VCaP (cell line): ENCODE measurements around the gene RPE65.

Experiments
- H3K27ac ChIP-seq: fragments of 450-650 bp; 2 replicates; pipeline ENCODE4 v1.5.1; 2017
- TF ChIP-seq, protein P1 (sequence below): fragments of 450-650 bp; conservative IDR thresholded peaks from 2 replicates; pipeline ENCODE4 v1.5.1; 2017; ENCODE audit warnings: mild to moderate bottlenecking, moderate library complexity

RPE65 gene

DNA sequence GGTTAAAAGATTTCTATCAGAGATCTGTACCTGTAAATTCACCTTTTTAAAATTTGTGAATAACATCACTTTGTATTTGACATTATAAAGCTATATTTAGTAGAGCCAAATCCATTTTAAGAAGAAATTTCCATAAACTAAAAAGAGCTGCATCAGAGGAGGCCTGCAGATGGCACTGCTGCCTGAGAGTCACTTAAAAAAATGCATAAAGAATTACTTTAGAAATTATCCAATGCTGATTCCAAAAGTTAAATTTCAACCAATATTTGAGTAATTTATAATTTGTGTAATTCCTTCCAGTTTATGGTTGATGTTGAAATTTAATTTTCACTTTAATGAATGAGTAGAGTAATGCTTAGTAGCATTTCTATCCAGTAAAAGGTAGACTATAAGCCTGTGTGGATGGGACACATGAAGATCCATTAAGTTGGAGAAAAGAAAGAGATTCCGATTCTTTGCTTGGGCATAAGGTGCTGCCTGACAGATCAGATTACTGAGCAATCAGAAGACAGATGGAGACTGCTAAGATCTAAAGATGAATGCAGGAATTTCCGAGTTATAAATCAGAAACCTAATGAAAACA, 20.7 kb upstream of the RPE65 start:
- TF ChIP-seq, protein P1, sequence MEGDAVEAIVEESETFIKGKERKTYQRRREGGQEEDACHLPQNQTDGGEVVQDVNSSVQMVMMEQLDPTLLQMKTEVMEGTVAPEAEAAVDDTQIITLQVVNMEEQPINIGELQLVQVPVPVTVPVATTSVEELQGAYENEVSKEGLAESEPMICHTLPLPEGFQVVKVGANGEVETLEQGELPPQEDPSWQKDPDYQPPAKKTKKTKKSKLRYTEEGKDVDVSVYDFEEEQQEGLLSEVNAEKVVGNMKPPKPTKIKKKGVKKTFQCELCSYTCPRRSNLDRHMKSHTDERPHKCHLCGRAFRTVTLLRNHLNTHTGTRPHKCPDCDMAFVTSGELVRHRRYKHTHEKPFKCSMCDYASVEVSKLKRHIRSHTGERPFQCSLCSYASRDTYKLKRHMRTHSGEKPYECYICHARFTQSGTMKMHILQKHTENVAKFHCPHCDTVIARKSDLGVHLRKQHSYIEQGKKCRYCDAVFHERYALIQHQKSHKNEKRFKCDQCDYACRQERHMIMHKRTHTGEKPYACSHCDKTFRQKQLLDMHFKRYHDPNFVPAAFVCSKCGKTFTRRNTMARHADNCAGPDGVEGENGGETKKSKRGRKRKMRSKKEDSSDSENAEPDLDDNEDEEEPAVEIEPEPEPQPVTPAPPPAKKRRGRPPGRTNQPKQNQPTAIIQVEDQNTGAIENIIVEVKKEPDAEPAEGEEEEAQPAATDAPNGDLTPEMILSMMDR = peak; percentile 87
- no peak overlapping the region for H3K27ac ChIP-seq

DNA sequence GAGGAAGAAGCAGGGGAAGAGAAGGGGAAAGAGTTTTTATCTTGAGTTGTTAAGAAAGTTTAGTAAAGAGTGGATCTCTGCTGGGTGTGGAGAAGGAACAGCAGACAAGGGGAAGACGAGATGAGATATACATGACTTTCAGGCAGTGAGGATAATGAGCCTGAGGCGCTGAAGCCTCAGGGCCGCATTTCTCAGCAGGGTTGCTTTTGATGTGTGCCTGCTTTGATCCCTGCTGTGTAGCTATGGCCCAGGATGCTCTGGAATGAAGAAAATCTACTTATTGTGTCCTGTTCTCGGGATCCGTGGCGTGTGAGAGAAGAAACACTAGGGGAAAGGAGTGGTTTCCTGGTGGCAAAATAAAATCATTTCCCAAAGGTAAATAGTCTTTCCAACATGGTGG, 15.1 kb upstream of the RPE65 start:
- TF ChIP-seq, protein P1 = no peak
- H3K27ac ChIP-seq = no peak overlapping the region

DNA sequence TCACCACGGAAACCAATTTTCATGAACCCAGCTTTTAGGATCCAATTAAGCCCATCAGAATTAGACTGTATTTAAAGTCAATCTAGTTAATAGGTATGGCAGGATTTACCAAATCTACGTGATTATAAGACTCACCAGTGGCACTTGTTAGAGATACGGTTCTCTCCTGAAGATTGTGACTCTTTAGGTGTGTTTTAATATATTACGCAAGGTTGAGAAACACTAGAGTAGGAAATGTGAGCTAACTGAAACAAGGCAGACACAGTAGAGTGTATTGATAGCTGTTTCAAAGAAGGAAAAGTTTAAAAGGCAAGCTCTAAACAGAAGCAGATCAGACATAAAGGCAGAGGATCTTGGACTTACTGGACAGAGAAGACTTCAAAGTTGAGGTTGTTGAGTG, 11.2 kb upstream of the RPE65 start:
- TF ChIP-seq, protein P1 = no peak
- no peak overlapping the region for H3K27ac ChIP-seq

DNA sequence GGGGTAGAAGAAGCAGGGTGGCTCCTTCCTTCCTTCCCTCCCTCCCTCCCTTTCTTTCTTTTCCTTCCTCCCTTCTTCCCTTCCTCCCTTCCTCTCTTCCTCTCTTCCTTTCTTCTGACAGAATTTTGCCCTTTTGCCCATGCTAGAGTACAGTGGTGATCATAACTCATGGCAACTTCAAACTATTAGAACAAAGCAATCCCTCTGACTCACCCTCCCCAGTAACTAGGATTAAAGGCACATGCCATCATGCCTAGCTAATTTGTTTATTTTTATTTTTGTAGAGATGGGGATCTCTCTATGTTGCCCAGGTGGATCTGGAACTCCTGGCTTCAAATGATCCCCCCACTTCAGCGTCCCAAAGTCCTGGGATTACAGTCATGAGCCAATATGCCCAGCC, 10.0 kb upstream of the RPE65 start:
- no peak overlapping the region for H3K27ac ChIP-seq
- TF ChIP-seq, protein P1 = no peak

DNA sequence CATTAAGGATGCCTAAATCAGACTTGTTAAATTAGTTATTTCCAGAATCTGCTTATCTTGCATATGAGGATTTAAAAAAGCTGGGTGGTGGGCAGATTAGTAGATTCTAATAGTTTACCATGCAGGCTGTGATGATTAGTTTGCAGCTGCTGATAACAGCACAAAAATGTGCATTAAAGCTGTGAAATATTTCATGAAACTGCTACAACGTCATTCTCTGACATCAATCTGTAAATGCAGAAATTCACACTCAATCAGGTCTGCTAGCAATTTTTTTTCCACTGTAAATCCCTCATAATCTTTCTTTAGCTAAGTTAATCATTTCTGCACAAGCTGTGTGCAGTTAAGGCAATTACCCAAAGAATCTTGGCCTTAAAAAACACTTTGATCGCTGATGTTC, 9.3 kb upstream of the RPE65 start:
- H3K27ac ChIP-seq = no peak overlapping the region
- TF ChIP-seq, protein P1 = no peak

DNA sequence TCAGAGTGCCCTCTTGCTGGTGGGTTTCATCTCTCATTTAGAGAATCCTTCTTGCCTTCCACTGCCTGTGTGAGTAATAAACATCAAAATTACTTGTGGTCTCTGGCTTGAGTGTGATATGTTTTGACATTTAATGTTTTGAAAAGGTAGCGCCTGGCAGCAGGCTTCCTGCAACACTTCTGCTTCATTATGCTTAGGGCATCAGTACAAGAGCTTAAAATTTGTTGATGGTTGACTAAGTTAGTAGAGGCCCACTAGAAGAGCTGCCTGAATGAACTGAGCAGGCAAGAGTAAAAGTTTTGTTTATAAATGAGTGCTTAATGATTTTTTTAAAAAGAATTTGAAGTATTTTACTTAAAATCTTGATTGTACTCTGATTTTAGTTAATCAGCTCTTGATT, 6.4 kb upstream of the RPE65 start:
- H3K27ac ChIP-seq = no peak overlapping the region
- TF ChIP-seq, protein P1 = no peak

DNA sequence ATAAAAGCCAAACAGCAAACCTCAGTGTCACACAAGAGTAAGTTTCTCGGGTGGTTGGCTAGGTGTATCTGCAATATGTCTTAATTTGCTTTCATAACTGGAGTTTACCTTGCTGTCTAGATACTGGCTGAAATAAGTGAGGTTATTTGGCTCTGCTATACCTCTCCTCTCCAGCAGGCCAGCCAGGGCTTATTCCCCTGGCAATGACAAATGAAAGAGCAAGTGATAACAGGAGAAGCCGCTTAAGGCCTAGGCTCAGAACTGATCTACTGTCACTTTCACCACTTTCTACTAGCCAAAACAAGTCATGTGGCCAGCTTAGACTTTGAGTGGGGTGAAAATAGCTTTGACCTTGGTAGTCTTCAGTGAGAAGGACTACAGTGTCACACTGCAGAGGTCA, 4.8 kb upstream of the RPE65 start:
- no peak overlapping the region for H3K27ac ChIP-seq
- TF ChIP-seq, protein P1 = no peak
